Pulmonary artery endothelial cell (primary cell): ENCODE data around the gene HYI. TPM values are rescaled to one million over a fixed set of nuclear protein-coding genes. Genes with fewer than 3 reads are reported as not detected.

Source experiments
- DNase-seq: peaks from one replicate; pipeline ENCODE4 v3.0.0-alpha.2; 2011; ENCODE audit warnings: low read depth, low spot score
- total RNA-seq: library from RNA; depleted of rRNA; stranded (reverse); fragments of >200 nt; gene quantifications from 2 replicates; pipeline ENCODE4 v1.2.3, GENCODE V29; 2014

Gene HYI
- total RNA-seq, 1 donor from 2014 or later: 149 TPM

- DNase-seq: no peak
Measured at GRCh38 chr1:43444836-43445235, 8.9 kb downstream of the HYI start.

GRCh38 chr1:43444151-43444828 is 9.4 kb downstream of the HYI start:
- no peak for DNase-seq

- DNase-seq: no peak
Measured at GRCh38 chr1:43443197-43443946, 10.4 kb downstream of the HYI start.

- DNase-seq: no peak
Measured at GRCh38 chr1:43442756-43443155, 11.0 kb downstream of the HYI start.

GRCh38 chr1:43441894-43442637 is 11.7 kb downstream of the HYI start:
- DNase-seq: no peak

GRCh38 chr1:43441166-43441893 is 12.4 kb downstream of the HYI start:
- DNase-seq: no peak

- no peak for DNase-seq
Measured at GRCh38 chr1:43440358-43440757, 13.4 kb downstream of the HYI start.

- DNase-seq: no peak
Measured at GRCh38 chr1:43439781-43440180, 13.9 kb downstream of the HYI start.

GRCh38 chr1:43438953-43439581 is 14.7 kb downstream of the HYI start:
- DNase-seq: no peak

GRCh38 chr1:43438576-43438952 is 15.2 kb downstream of the HYI start:
- DNase-seq: no peak

GRCh38 chr1:43438006-43438405 is 15.7 kb downstream of the HYI start:
- DNase-seq: no peak

- DNase-seq: no peak
Measured at GRCh38 chr1:43437031-43437973, 16.4 kb downstream of the HYI start.

- no peak for DNase-seq
Measured at GRCh38 chr1:43436371-43436770, 17.4 kb downstream of the HYI start.

GRCh38 chr1:43435146-43436145 is 18.3 kb downstream of the HYI start:
- no peak for DNase-seq

GRCh38 chr1:43434256-43434655 is 19.5 kb downstream of the HYI start:
- DNase-seq: no peak

GRCh38 chr1:43432907-43433306 is 20.8 kb downstream of the HYI start:
- no peak for DNase-seq

GRCh38 chr1:43432171-43432860 is 21.4 kb downstream of the HYI start:
- DNase-seq: no peak

GRCh38 chr1:43431676-43432075 is 22.1 kb downstream of the HYI start:
- no peak for DNase-seq
